ENCODE measurements around the gene WRAP73. TPM values are rescaled to one million over a fixed set of nuclear protein-coding genes. Genes with fewer than 3 reads are reported as not detected.
"Not testable (repeated sequence)": the region's sequence is repeated elsewhere in the genome, so short reads cannot be mapped to it uniquely, and the experiment has no call there.

The WRAP73 gene
- polyA plus RNA-seq, 4 donors: 17.4 to 27.7 (median 20.3) TPM

GRCh38 chr1:3584915-3585314 is 65.0 kb downstream of the WRAP73 start:
- DNase-seq (ENCODE audit: low read depth in 4 of 4, low spot score in 2 of 4): no peak

- not testable (repeated sequence) for DNase-seq (ENCODE audit: low read depth in 4 of 4, low spot score in 2 of 4)
Measured at GRCh38 chr1:3583751-3584150, 66.2 kb downstream of the WRAP73 start.

GRCh38 chr1:3581296-3582036 is 68.4 kb downstream of the WRAP73 start:
- no peak for DNase-seq (ENCODE audit: low read depth in 4 of 4, low spot score in 2 of 4)

Other genes with a start within 250 kb of the WRAP73 start
- gene ARHGEF16, start 195.4 kb downstream of the WRAP73 start, polyA plus RNA-seq (ENCODE audit: insufficient read length in 4 of 4): 10 to 100 TPM; 15.2 to 24.2 (median 21.8) TPM
- gene MEGF6, start 38.6 kb downstream of the WRAP73 start, polyA plus RNA-seq (ENCODE audit: insufficient read length in 4 of 4): 10 to 100 TPM in 3 of 4 donors, 1 to 10 TPM in 1; 6.3 to 19.0 (median 15.1) TPM
- 10 to 100 TPM; 40.2 to 47.3 (median 43.5) TPM for gene TPRG1L, start 25.1 kb downstream of the WRAP73 start, polyA plus RNA-seq (ENCODE audit: insufficient read length in 4 of 4)
- 1 to 10 TPM in 1 of 4 donors, under 1 TPM in 3; 0.51 to 1.4 (median 0.67) TPM for gene TP73, start 2.4 kb upstream of the WRAP73 start, polyA plus RNA-seq (ENCODE audit: insufficient read length in 4 of 4)
- gene CCDC27, start 102.3 kb upstream of the WRAP73 start, polyA plus RNA-seq (ENCODE audit: insufficient read length in 4 of 4): under 1 TPM; 0.11 to 0.38 (median 0.25) TPM
- 10 to 100 TPM; 13.3 to 26.2 (median 16.0) TPM for gene SMIM1, start 122.6 kb upstream of the WRAP73 start, polyA plus RNA-seq (ENCODE audit: insufficient read length in 4 of 4)
- gene LRRC47, start 146.4 kb upstream of the WRAP73 start, polyA plus RNA-seq (ENCODE audit: insufficient read length in 4 of 4): 10 to 100 TPM; 60.1 to 74.2 (median 70.9) TPM
- gene CEP104, start 207.1 kb upstream of the WRAP73 start, polyA plus RNA-seq (ENCODE audit: insufficient read length in 4 of 4): 10 to 100 TPM; 30.5 to 41.6 (median 37.1) TPM
- 10 to 100 TPM in 2 of 4 donors, 1 to 10 TPM in 2; 5.4 to 11.1 (median 8.2) TPM for gene DFFB, start 207.4 kb upstream of the WRAP73 start, polyA plus RNA-seq (ENCODE audit: insufficient read length in 4 of 4)

All from left renal cortex interstitium (tissue), 4 donors.